Measurements from ENCODE around the gene GIGYF2.

The GIGYF2 gene

GRCh38 chr2:232770207-232770606 lies 73.1 kb downstream of the GIGYF2 start:
- no peak overlapping the region for H3K4me3 ChIP-seq (ENCODE audit: low read depth, low read length)
- no peak for DNase-seq (ENCODE audit: low read depth)
- TF ChIP-seq, protein P1, sequence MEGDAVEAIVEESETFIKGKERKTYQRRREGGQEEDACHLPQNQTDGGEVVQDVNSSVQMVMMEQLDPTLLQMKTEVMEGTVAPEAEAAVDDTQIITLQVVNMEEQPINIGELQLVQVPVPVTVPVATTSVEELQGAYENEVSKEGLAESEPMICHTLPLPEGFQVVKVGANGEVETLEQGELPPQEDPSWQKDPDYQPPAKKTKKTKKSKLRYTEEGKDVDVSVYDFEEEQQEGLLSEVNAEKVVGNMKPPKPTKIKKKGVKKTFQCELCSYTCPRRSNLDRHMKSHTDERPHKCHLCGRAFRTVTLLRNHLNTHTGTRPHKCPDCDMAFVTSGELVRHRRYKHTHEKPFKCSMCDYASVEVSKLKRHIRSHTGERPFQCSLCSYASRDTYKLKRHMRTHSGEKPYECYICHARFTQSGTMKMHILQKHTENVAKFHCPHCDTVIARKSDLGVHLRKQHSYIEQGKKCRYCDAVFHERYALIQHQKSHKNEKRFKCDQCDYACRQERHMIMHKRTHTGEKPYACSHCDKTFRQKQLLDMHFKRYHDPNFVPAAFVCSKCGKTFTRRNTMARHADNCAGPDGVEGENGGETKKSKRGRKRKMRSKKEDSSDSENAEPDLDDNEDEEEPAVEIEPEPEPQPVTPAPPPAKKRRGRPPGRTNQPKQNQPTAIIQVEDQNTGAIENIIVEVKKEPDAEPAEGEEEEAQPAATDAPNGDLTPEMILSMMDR (IDR thresholded peaks at IDR 0.05; ENCODE audit: control insufficient read depth, extremely low read depth, insufficient read depth): no peak

DNA sequence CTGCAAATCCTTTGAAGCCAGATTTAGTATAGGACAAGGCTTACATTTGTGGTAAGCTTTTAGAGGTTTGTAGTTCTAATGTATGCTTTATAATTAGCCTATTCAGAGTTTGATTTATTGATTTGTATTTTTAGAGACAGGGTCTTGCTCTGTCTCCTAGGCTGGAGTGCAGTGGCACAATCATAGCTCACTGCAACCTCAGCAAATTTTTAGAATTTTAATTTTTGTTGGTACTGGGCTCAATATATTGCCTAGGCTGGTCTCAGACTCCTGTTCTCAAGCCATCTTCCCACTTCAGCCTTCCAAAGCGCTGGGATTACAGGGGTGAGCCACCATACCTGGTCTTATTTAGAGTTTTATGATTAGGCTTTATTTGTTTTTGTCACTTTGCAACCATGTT lies 74.7 kb downstream of the GIGYF2 start:
- no peak overlapping the region for H3K4me3 ChIP-seq (ENCODE audit: low read depth, low read length)
- no peak for DNase-seq (ENCODE audit: low read depth)
- TF ChIP-seq, protein P1 (IDR thresholded peaks at IDR 0.05; ENCODE audit: control insufficient read depth, extremely low read depth, insufficient read depth): no peak

DNA sequence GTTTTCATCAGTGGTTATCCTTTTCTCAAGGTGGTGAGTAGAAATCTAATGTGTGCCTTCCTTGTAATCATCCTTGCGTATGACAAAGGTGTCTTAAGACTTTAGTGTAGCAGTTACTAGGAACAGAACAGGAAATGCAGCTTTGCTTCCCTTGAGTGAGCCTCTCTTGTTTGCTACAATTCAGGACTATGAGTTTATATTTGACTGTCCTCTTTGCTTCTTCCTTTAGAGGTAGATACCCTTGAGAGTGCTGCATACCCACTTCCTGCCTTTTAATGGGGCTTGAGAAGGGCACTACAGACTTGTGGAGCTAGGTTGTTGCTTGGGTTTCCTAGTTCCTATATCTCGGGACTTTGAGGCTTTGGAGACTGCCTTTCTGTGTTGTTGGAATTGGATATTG lies 75.4 kb downstream of the GIGYF2 start:
- no peak for DNase-seq (ENCODE audit: low read depth)
- H3K4me3 ChIP-seq (ENCODE audit: low read depth, low read length): no peak overlapping the region

GRCh38 chr2:232773815-232774214 lies 76.7 kb downstream of the GIGYF2 start:
- TF ChIP-seq, protein P1 (IDR thresholded peaks at IDR 0.05; ENCODE audit: control insufficient read depth, extremely low read depth, insufficient read depth): no peak
- DNase-seq (ENCODE audit: low read depth): no peak
- H3K4me3 ChIP-seq (ENCODE audit: low read depth, low read length): no peak overlapping the region

More for the DNA sequence above, 75.4 kb downstream of the GIGYF2 start:
- TF ChIP-seq, protein P1 (IDR thresholded peaks at IDR 0.05; ENCODE audit: control insufficient read depth, extremely low read depth, insufficient read depth): no peak

- TF ChIP-seq, protein P1 (IDR thresholded peaks at IDR 0.05; ENCODE audit: control insufficient read depth, extremely low read depth, insufficient read depth): no peak
- peak; percentile 35 for DNase-seq (ENCODE audit: low read depth)
- no peak within 1 kb of the TSS for H3K4me3 ChIP-seq (ENCODE audit: low read depth, low read length)
Measured at GRCh38 chr2:232776435-232776834, 79.3 kb downstream of the GIGYF2 start, which contains the start of gene KCNJ13. Gene KCNJ13, minus strand, starts transcription at chr2:232776565. Its CDS starts 5,203 bp downstream, at chr2:232771362.

- TF ChIP-seq, protein P1 (IDR thresholded peaks at IDR 0.05; ENCODE audit: control insufficient read depth, extremely low read depth, insufficient read depth): no peak
- no peak for DNase-seq (ENCODE audit: low read depth)
- no peak overlapping the region for H3K4me3 ChIP-seq (ENCODE audit: low read depth, low read length)
Measured at GRCh38 chr2:232777276-232777675, 80.1 kb downstream of the GIGYF2 start.

- DNase-seq (ENCODE audit: low read depth): no peak
- TF ChIP-seq, protein P1 (IDR thresholded peaks at IDR 0.05; ENCODE audit: control insufficient read depth, extremely low read depth, insufficient read depth): no peak
- H3K4me3 ChIP-seq (ENCODE audit: low read depth, low read length): no peak overlapping the region
Measured at GRCh38 chr2:232779465-232779864, 82.3 kb downstream of the GIGYF2 start.

All from LNCaP clone FGC (cell line).